ENCODE results near the gene PROSER1. TPM values are rescaled to one million over a fixed set of nuclear protein-coding genes. Genes with fewer than 3 reads are reported as not detected.
"Not testable (repeated sequence)": the region's sequence is repeated elsewhere in the genome, so short reads cannot be mapped to it uniquely, and the experiment has no call there.

The PROSER1 gene
- 57.3 and 57.8 TPM in 2 replicates for total RNA-seq

DNA sequence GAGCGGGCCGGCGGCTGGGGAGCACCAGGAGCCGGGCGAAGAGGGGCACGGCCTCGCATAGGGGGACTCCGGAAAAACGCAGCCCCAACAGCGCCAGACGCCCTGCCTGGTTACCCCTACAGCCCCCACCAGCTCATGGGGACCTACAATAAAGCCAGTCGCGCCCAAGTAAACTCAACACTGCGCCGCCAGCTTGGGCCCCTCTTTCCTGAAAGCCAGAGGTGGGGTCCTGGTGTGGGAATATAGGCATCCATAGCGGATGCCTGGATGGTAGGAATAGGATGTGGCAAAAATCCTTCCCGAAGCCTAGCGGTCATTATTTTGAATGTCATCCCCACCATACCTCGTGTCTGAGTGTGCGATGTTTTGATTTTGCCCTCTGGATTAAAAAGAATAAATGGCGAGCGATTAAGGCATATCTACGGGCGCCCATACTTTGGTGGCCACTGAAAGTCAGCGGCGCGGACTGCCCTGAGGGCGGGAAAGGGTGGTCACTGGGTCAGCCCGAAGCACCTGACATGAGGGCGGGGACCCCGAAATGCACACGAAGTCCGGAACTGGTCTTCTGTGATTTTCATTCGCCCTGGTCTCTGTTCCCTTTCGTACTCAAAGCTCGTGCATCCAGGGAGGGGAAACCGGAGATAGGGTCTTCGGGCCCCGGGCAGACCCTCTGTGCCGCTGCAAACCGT lies at the start of gene PROSER1, which contains the start of gene NHLRC3:
TSS of gene PROSER1 (minus strand) at position 210 of the 689 bp plus-strand sequence. CDS start 847 bp downstream, outside the sequence.
TSS of gene NHLRC3 (plus strand) at position 577 of the 689 bp plus-strand sequence. CDS start 184 bp downstream, outside the sequence.
- DNase-seq (peak; percentile 73), ATAC-seq (ENCODE audit: low read depth) (peak; percentile 78)
- Mint-ChIP-seq H3K27ac (peak within 1 kb of the TSS; percentile 99), H3K4me3 (peak within 1 kb of the TSS; percentile 87), H3K36me3 (ENCODE audit: low read depth) (peaks cover 25% of the 10 kb centered on the region), H3K27me3 (no peaks in the 10 kb centered on the region), H3K9me3 (no peaks in the 10 kb centered on the region), H3K4me1 (peaks cover 47% of the 10 kb centered on the region)
- ChIA-PET POLR2A (interaction anchor here (0.6 to 1.9 kb wide), 7 partner anchors 8 to 1979 kb away, joined by 3 to 11 read pairs (median 5); partner anchors contain the start of genes SUPT20H and UFM1), CTCF (interaction anchor here (3.0 kb wide), 1 partner anchor 574 kb away, joined by 7 read pairs; no protein-coding TSS in a partner anchor)
- TF ChIP-seq CTCF (IDR thresholded peaks at IDR 0.05) = no peak
- intact Hi-C loops (cut with micrococcal nuclease) = loop anchor here (1.0 to 5.0 kb wide), 5 partner anchors 617 to 1979 kb away; partner anchors contain the start of genes COG6, MRPS31, SUPT20H and UFM1

GRCh38 chr13:39086251-39086945 lies 48.5 kb upstream of the PROSER1 start:
- DNase-seq; CTCF ChIA-PET; H3K27me3 Mint-ChIP-seq; POLR2A ChIA-PET; ATAC-seq (ENCODE audit: low read depth); intact Hi-C loops (cut with micrococcal nuclease); H3K36me3 Mint-ChIP-seq (ENCODE audit: low read depth); H3K27ac Mint-ChIP-seq; H3K4me1 Mint-ChIP-seq; H3K9me3 Mint-ChIP-seq; H3K4me3 Mint-ChIP-seq: not testable (repeated sequence)

- H3K4me3 Mint-ChIP-seq = no peak overlapping the region
- DNase-seq (no peak), ATAC-seq (ENCODE audit: low read depth) (no peak)
- CTCF ChIA-PET = no interaction called here
- no peak overlapping the region for H3K27ac Mint-ChIP-seq
- H3K27me3 Mint-ChIP-seq = peaks cover 31% of the 10 kb centered on the region
- no peaks in the 10 kb centered on the region for H3K9me3 Mint-ChIP-seq
- H3K36me3 Mint-ChIP-seq (ENCODE audit: low read depth) = no peaks in the 10 kb centered on the region
- POLR2A ChIA-PET = no interaction called here
- H3K4me1 Mint-ChIP-seq = no peaks in the 10 kb centered on the region
- TF ChIP-seq CTCF (IDR thresholded peaks at IDR 0.05) = no peak
- intact Hi-C loops (cut with micrococcal nuclease) = no loop called here
Observed at GRCh38 chr13:39073983-39074382, 36.1 kb upstream of the PROSER1 start.

- Mint-ChIP-seq H3K27me3 (peaks cover 31% of the 10 kb centered on the region), H3K4me3 (no peak overlapping the region)
Observed at GRCh38 chr13:39072842-39073241, 35.0 kb upstream of the PROSER1 start.

DNA sequence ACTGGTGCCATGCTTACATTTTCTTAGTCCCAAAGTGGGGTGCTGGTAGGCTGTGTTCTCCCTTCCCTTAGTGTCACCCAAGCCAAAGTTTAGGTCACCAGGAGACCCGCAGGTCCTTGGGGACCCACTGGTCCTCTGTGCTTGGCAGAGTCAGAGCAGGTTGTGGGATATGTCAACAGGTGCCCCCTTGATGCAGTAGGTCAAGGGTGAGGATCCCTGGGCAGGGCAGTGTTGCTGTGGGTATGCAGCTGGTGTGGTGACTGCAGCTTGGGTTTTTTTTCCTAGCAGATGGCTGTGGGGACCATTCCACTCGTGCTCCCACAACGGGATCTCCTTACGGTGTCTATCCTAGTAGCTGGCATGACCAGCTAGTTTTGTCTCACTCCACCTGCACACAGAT lies 24.1 kb upstream of the PROSER1 start:
- no peak for TF ChIP-seq CTCF (IDR thresholded peaks at IDR 0.05)
- Mint-ChIP-seq H3K36me3 (ENCODE audit: low read depth) (peaks cover 23% of the 10 kb centered on the region), H3K9me3 (no peaks in the 10 kb centered on the region), H3K27ac (no peak overlapping the region), H3K4me3 (no peak overlapping the region), H3K27me3 (no peaks in the 10 kb centered on the region), H3K4me1 (peaks cover 16% of the 10 kb centered on the region)
- ATAC-seq (ENCODE audit: low read depth) (no peak), DNase-seq (no peak)
- ChIA-PET CTCF (no interaction called here), POLR2A (no interaction called here)
- intact Hi-C loops (cut with micrococcal nuclease) = no loop called here

More at GRCh38 chr13:39072842-39073241, 35.0 kb upstream of the PROSER1 start:
- ChIA-PET CTCF (no interaction called here), POLR2A (no interaction called here)
- no peaks in the 10 kb centered on the region for H3K36me3 Mint-ChIP-seq (ENCODE audit: low read depth)
- no peak for TF ChIP-seq CTCF (IDR thresholded peaks at IDR 0.05)
- H3K4me1 Mint-ChIP-seq = no peaks in the 10 kb centered on the region
- intact Hi-C loops (cut with micrococcal nuclease) = no loop called here
- ATAC-seq (ENCODE audit: low read depth) = no peak
- H3K9me3 Mint-ChIP-seq = no peaks in the 10 kb centered on the region
- DNase-seq = no peak
- H3K27ac Mint-ChIP-seq = no peak overlapping the region
